ENCODE results near the gene YIPF2.
A peak's percentile ranks its signal among the peaks of the same experiment; 100 is the strongest.

Gene YIPF2

DNA sequence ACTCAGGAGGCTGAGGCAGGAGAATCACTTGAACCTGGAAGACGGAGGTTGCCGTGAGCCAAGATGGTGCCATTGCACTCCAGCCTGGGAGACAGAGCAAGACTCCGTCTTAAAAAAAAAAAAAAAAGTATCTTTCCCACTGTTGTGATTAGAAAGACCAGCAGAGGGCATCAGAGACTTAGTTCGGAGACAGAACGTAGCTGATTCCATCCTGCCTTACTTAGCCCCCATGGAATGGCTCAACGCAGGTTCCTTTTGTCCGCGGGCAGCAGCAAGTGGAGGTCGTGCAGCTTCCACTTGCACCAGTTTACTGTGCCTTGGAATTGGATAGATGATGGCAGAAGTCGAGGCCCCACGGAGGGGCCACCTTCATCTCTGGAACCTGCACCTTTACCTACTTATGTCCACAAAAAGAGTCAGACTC lies 8.2 kb upstream of the YIPF2 start:
- DNase-seq = peak; percentile 85 to 87

DNA sequence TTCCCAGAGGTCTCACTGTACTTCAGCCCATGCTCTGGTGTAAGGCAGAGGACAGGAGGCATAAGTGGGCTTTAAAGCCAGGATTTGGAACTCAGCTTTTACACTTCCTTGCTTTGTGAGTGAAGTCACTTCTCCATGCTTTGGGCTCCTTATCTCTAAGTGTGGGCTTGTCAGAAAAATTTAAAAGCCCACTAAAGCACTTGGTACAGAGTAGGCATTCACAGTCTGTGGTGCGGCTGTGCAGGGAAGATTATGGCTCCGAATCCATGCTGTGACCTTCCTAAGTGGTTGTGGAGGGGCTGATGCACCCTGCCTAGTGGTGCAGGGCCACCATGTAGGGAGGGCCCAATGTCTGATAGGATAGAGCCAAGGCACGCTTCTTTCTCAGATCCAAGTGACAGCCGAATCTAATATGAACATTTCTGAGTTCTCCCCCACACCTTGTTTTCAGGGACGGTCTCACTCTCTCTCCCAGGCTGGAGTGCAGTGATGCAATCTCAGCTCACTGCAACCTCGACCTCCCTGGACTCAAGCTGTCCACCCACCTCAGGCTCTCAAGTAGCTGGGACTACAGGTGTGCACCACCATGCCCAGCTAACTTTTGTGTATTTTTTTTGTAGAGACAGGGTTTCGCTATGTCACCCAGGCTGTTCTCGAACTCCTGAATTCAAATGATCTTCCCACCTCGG lies 7.1 kb upstream of the YIPF2 start:
- DNase-seq = no peak

DNA sequence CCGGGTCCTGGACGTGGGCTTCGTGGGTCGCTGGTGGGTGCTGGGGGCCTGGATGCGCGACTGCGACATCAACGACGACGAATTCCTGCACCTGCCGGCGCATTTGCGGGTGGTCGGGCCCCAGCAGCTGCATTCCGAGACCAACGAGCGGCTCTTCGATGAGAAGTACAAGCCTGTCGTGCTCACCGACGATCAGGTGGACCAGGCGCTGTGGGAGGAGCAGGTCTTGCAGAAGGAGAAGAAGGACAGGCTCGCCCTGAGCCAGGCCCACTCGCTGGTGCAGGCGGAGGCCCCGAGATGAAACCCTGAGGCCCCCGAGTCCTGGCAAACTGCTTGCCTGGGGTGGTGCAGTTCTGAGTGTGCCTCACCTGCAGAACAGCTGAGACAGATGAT lies 959 bp upstream of the YIPF2 start:
- no peak for DNase-seq

DNA sequence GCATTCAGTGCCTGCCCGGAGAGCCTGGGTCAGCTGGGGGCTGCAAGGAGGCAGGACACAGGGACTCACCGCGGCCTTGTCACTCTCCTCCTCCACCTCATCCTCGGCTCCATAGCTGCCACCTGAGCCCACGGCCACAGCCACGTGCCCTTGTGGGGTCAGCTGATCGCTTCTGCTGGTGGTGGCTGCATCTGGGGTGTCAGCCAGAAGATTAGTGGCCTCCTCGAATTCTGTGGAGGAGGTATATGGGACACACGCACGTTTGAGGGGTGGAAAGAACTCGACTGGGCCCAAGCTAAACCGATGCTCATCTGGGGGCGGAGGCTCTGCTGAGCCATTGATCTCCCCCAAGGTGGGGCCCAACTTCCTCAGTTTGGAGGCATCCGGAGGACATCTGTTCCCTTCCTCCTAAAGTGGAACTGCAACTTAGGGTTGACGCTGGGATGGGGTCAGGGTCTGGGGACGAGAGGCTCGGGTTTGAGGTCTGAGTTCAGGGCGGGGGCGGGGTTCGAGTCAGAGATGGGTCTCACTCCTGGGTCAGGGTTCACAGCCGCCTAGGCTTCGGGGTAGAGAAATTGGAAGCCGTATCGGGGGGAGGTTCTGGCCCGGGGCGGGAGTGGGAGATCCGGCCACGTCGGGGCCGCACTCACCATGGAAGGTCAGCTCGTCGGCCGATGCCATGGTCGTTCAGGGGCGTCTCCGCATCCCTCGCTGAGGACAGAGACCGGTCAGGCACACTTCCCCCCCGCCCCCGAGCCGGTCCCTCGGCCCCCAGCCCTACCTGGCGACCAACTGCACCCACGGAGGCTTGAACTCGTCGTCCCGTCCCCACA lies 493 bp downstream of the YIPF2 start:
- no peak for DNase-seq

DNA sequence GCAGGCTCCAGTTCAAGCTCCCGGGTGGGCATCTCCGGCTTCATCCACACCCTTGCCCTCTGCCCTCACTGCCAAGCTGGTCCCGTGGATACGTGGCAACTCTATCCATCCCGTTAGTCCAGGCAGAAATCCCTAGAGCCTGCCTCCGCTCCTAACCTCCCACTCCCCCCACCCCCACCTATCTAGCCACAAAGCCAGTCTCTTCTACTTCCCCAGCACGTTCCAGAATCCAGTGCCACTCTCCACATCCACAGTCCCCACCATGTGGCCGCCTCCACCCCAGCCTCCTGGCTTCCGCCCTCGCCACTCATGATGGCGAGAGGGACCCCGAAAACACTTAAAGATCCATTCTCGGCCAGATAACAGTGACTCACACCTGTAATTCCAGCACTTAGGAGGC lies 3.8 kb downstream of the YIPF2 start:
- DNase-seq = no peak

DNA sequence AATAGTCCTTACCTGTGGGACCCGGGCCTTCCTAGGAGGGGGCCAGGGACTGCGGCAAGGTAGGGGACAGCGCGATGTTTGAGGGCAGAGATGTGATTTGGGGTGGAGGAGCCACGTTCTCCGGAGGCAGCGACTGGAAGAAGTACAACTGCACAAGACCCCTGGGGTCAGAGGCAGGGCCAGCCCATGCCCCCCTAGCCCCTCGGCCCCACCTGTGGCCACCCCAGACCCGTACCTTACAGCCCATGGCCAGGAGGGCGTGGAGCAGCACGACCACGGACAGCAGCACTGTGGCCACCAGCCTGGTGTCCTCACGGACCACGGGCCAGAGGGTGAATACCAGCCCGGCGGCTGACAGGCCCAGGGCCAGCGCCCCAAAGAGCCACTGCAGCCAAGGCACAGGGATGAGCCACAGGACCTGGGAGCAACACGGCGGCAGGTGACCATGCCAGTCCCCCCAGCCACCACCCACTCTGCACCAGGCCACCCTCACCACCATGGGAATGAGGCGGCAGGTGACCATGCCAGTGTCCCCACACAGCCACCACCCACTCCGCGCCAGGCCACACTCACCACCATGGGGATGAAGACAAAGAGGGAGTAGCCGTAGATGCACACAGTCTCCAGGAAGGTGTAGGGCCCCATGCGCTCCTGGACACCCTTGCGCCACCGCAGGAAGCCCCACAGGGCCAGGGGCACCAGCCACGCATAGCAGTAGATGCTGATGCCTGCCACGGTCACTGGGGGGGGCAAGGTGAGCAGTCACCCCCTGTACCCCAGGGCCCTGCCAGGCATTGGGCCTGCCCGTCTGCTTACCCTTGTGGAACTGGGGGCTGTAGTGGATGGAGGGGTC lies 5.0 kb downstream of the YIPF2 start:
- no peak for DNase-seq

DNA sequence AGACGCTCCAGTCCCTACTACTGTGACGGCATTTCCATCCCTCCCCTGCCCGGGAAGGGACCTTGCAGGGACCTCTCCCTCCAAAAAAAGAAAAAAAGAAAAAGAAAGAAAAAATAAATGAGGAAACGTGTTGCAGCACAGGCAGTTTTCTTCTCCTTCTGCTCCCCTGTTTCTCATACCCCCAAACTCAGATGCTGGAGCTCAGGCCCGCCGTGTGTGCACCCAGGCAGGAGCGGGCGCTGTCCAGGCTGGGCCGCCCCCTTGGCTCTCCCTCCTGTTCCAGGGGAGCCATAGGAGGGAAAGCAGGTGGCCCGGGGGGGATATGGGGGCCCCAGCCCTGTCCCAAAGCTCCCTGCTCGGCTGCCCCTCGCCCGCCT lies 5.8 kb downstream of the YIPF2 start:
- no peak for DNase-seq

DNA sequence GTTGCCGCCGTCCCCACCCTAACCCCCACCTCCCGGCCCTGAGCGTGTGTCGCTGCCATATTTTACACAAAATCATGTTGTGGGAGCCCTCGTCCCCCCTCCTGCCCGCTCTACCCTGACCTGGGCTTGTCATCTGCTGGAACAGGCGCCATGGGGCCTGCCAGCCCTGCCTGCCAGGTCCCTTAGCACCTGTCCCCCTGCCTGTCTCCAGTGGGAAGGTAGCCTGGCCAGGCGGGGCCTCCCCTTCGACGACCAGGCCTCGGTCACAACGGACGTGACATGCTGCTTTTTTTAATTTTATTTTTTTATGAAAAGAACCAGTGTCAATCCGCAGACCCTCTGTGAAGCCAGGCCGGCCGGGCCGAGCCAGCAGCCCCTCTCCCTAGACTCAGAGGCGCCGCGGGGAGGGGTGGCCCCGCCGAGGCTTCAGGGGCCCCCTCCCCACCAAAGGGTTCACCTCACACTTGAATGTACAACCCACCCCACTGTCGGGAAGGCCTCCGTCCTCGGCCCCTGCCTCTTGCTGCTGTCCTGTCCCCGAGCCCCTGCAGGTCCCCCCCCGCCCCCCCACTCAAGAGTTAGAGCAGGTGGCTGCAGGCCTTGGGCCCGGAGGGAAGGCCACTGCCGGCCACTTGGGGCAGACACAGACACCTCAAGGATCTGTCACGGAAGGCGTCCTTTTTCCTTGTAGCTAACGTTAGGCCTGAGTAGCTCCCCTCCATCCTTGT lies 6.4 kb downstream of the YIPF2 start:
- no peak for DNase-seq

DNA sequence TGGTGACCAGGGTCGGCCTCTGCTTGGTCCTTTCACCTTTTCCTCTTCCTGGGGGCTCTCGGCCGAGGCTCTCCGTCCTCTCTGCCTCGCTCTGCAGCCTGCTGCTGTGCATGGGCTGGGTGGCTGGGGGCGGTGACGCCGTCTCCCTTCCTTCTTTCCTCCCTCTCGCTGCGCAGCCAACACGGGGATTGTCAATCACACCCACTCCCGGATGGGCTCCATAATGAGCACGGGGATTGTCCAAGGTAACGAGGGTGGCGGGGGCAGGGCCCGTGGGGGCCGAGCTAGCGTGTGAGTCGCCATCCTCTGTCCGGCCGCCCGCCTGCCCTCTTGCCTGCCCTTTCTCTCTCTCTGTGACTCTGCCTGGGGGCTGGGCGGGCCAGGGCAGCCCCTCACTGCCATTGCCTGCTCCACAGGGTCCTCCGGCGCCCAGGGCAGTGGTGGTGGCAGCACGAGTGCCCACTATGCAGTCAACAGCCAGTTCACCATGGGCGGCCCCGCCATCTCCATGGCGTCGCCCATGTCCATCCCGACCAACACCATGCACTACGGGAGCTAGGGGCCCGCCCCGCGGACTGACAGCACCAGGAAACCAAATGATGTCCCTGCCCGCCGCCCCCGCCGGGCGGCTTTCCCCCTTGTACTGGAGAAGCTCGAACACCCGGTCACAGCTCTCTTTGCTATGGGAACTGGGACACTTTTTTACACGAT lies 7.1 kb downstream of the YIPF2 start:
- DNase-seq = no peak

DNA sequence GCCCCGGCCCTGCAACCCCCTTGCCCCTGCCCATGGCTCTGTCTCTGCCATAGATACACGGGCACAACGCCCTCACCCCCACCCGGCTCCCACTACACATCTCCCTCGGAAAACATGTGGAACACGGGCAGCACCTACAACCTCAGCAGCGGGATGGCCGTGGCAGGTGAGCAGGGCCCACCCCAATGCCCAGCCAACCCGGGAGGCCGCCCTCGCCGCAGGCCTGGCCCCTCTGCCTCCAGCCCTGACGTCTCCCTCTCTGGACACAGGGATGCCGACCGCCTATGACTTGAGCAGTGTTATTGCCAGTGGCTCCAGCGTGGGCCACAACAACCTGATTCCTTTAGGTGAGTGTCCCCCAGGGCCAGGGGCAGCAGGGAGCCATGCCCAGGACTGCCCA lies 7.7 kb downstream of the YIPF2 start:
- DNase-seq = no peak

DNA sequence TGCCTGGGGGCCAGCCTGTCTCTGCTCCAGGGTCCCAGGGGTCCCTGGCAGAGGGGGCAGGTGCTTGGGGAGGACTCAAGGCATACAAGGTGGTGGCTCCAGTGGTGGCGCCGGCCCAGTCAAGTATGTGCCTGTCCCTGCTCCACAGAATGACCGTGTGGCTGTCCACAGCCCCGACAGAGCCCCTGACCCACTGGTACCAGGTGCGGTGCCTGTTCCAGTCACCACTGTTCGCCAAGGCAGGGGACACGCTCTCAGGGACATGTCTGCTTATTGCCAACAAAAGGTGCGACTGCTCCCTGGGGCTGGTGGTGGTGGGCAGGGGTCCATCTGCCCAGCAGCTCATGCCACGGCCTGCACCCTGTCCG lies 8.2 kb downstream of the YIPF2 start:
- DNase-seq = no peak

DNA sequence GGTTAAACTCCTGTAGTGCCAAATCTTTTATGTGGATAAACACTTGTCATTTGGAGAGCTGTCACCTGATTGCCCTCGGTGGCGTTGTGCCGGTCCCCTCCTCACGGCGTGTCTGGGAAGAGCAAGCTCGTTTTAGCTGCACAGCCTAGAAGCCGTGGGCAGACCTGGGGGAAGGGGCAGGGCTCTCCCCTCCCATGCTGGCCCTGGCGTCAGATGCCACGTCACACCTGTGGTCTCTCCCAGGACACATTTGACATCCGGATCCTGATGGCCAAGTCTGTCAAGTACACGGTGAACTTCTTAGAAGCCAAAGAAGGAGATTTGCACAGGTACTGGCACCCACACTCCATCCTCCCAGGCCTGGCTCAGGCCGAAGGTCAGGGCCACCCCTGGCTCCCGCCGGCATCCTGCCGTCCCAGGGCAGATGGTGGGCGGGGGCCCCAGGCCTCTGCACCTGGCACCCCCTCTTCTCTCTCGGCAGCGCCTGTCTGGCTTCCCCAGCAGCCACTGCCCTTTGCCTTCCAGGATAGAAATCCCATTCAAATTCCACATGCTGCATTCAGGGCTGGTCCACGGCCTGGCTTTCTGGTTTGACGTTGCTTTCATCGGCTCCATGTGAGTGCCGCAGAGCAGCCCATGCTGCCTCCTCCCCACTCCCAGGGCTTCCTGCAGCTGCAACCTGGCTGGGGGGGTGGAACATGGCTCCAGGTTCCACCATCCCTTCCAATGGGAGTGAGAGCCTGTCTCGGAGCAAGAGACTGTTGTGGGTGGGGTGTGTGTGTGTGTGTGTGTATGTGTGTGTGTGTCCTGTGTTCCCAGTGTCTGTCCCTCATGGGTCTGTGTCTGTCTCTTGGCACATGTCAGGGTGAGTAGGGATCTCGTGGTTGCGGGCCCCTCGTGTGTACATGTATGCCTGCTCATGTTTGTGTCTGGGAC lies 8.8 kb downstream of the YIPF2 start:
- DNase-seq = no peak

DNA sequence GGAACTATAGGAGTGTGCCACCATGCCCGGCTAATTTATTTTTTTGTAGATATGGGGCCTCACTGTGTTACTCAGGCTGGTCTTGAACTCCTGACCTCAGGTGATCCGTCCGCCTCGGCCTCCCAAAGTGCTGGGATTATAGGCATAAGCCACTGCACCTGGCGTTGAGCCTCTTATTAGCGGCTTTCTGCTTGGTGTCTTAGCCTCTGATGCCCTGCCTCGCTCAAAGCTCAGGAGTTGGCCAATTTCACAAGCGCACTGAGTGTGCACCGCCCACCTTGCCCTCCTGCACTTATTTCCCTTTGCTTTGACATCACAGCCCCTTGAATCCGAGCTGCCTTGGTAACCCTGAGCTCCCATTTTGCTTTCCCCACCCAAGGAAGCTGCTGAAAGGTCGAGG lies 10.1 kb downstream of the YIPF2 start:
- no peak for DNase-seq

DNA sequence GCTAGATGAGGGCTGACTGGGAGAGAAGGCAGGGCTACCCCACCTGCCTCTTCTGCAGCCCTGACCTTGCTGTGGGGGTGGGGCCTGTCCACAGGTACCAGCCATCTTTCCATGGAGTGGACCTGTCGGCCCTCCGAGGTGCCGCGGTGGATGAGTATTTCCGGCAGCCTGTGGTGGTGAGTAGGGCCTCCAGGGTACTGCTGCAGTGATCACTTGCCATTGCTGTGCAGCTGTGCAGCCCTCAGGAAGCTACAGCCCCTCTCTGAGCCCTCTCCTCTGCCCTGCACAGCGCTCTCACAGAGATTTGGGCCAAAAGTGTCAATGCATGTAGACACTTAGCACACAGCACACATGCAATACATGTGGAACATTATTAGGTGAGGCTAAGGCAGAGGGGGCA lies 11.8 kb downstream of the YIPF2 start:
- no peak for DNase-seq

DNA sequence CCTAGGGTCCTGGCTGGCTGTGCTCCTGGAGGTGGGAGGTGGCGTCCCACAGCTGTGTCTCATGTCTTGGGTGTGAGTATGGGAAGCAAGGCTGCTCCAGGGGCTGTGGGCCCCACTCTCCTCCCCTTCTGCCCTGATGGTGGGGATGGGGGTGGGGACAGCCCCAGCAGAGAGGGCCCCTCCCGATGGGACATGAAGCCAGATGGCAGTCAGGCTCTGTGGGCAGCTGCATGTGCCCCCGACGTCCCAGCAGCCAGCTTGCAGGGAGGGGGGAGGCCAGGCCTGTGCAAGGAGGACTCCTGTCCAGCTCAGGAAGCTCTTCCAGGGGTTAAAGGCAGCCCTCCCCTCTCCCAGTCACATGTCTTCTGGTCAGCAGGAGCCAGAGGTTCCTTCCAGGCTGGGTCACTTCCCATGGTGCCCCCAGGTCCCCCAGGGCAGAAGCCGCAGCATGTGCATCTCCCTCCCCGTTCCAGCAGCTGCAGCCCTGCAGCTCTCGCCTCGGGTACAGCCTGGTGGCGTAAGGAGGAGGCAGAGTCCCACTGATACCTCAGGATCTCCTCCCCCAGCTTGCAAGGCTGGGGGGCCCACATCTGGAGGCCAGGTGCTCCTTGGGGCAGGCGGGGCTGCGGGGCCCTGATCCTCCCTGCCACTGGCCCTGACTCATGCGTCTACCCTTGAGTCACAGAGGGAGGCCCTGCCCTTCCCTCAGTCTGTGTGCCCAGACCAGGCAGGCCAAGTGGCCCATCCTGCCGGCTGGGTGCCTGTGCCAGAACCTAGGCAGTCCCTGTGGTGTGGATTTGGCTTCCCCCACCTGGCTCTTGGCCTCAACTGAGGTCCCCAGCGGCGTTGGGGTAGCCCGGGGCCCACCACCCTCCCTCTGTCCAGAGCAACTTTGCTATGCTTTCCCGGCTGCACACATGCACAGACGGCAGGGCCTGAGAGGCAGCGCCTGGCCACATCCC lies 13.0 kb downstream of the YIPF2 start:
- peak; percentile 69 to 90 for DNase-seq

DNA sequence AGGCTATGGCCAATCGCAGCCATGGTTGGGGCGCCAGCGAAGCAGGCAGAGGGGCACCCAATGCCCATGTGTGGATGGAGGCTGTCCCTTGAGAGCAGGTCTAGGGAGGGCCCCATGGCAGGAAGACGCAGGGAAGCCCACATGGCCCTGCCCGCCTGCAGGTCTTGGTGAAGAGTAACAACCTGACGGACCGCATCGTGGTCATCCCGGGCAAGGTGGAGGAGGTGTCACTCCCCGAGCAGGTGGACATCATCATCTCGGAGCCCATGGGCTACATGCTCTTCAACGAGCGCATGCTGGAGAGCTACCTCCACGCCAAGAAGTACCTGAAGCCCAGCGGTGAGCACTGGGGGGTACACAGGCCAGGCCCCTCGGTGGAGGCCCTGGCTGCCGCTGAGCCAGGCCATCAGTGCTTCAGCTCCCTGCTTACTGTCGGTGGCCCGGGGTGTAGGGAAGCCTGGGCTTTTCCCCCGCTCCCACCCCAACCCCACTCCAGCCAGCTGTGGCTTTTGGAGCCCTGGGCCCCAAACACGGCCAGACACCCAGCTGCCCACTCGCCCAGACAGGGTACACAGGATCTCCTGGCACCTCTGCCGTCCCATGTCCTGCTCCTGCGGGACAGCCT lies 14.6 kb downstream of the YIPF2 start:
- DNase-seq = no peak

DNA sequence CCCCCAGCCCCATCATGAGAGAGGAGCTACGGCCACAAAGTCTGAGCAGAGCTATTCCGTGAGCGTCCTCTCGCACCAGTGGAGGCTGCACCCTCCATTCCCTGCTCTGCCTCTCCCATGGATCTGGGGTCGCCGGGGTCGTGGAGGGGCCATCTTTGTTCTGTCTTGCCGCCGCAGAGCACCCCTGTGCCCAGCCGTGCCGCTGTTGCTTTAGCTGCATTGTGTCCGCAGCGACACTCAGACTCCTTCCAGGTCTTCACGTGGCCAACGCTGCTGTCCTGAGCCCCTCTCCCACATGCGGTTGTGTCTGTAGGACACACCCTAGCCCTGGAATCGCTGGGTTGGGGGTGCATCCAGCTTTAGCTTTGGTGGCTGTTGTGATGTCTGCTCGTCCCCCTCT lies 15.8 kb downstream of the YIPF2 start:
- no peak for DNase-seq

DNA sequence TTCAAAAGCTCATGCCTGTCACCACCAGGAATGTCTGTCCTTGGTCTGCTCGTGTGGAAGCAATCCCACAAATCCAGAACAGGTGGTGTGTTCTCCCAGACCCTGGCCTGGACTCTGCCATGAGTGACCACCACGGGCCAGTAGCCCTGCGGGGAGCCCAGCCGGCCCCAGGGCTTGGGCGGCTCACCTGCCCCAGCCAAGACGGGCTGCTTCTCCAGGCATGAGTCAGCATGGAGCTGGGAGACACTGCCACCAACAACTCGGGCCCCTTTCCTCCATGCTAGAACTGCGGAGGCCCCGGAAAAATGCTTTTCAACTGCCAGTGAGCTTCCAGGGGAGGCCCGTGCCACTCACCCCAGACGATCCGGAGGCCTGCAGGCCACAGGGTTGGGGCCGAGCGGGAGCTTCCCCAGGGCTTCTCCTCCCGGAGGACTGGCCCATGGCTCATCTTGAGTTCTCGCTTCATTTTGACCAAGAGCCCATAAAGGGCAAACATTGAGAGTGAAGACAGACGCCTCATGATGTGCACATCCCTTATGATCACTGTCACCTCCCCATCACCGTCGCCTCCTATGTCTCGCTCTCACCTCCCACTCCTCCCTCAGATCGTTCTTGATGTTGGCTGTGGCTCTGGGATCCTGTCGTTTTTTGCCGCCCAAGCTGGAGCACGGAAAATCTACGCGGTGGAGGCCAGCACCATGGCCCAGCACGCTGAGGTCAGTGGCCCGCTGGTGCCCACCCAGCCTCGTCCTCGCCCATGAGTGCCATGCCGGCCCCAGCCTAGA lies 16.7 kb downstream of the YIPF2 start:
- no peak for DNase-seq
